ENCODE results near the gene FAM124B. TPM values are rescaled to one million over a fixed set of nuclear protein-coding genes. Genes with fewer than 3 reads are reported as not detected.
"Not testable (repeated sequence)": the region's sequence is repeated elsewhere in the genome, so short reads cannot be mapped to it uniquely, and the experiment has no call there.

FAM124B gene
- polyA plus RNA-seq, 3 donors: 2.3 to 2.7 (median 2.4) TPM

DNA sequence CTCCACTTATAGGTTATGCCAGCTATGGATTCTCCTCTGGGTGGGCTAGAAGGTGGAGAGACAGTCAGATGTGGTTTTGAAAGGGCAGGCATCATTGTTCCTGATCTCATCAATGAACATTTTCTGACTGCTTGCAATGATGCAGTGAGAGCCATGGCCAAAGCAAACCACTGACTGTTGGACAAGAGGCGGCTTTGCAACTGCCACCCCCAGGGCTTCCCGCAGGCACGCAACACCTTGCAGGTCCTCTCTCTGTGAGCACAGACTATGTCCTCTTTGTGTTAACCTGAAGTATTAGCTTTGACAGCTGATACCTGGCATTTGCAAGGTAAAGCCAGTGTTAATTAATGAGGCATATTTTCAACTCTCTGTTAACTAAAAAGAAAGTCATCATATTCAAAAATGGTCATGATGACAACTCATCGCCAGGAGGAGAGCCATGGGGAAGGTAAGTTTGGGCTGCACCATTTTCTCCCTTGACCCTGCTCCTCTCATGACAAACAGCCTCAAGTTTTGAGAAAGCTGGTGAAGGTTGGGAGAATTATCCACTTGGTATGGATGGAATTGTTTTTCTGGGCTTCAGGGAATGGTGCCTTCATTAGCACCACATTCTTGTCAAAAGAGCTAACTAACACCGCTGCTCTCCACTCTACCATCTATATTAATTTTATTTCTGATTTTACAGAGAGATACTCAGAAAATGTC is 14.9 kb upstream of the FAM124B start:
- no peak for DNase-seq (ENCODE audit: low read depth in 3 of 3, low spot score in 2 of 3)

DNA sequence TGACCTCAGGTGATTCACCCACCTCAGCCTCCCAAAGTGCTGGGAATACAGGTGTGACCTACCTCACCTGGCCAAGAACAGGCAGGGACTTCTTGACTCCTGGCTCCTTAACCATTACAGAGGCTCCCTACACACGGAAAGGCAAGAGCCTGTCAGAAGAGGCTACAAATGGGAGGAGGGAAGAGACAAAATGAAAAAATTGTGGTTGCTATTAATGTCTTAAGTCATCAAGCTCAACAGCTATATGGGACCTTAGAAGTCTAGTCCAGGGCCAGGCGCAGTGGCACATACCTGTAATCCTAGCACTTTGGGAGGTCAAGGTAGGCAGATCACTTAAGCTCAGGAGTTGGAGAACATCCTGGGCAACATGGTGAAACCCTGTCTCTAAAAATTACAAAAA is 11.5 kb upstream of the FAM124B start:
- no peak for DNase-seq (ENCODE audit: low read depth in 3 of 3, low spot score in 2 of 3)

DNA sequence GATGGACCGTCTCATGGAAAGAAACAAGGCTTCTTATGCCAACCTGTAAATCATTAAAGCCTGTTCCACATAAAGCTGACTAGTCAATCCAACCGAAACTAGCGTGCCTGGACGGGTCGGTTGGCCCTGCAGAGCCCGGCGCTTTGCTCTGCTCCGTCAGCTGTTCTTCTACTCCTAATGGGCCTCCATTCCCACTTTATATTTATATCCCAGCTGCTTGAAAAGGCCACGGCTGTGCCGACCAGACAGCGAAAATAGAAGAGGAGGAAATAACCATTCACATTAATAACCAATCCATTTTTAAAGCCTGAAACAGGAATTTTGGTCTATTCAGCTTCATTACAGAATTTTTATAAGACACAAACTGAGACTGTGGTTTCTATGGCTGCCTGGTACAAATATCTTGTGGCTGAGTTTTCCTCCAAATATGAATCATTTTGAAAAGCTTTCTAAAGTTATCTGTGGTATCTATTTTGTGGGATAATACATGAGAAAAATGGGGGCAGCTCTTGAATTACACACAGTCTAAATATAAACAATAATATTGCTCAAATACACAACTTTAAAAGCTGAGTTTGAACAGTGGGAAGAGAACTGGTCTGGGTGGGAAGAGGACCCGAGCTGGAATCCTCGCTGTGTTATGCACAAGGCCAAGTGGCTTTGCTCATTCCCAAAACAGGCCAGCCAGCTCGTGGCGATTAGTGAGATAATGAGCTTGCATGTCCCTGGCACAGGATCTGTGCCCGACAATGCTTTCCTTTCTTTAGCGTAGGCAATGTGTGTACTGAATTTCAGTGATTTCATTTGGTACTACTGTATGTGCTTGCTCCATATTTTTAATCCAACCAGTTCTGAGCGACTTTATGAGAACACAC is 10.5 kb upstream of the FAM124B start:
- DNase-seq (ENCODE audit: low read depth in 3 of 3, low spot score in 2 of 3): peak in 2 of 3 donors; percentile 1 to 49

DNA sequence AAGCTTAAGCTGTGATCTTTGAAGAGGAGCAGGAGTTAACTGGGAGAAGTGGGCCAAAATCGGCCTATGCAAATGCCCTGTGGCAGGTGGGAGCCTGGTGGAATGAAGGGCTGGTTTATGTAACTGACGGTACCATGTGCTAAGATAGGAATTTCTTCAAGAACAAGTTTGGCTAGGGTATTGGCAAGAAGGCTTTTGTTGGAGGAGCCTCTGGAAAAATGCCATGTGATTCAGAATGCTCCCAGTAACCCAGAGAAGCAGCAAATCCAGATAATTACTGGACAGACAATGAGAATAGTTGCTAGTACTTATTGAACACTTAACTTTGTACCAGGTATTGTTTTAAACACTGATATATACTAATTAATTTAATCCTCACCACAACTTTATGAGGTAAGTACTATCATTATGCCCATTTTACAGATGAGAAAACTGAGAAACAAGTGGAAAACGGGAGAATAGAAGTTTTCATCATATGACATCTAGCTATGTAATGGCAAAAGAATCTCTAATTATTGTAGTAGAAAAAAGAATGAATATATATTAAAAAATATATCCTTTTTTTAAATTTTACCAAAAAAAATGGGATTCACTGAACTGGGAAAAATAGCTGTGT is 9.1 kb upstream of the FAM124B start:
- no peak for DNase-seq (ENCODE audit: low read depth in 3 of 3, low spot score in 2 of 3)

DNA sequence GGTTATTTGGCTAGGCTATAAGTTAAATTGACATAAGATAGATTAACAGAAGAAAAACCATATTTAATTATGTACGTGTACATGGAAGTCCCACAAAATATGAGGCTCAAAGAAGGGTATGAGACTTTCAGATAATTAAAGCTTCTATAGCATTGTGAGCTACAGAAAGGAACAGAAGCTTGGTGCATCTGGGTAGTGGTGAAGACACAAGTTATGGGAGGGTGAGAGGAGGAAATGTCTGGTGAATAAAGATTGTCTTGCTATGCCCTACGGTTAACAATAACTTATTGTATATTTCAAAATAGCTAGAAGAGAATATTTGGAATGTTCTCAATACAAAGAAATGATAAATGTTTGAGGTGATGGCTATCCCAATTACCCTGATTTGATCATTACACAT is 6.8 kb upstream of the FAM124B start:
- DNase-seq (ENCODE audit: low read depth in 3 of 3, low spot score in 2 of 3): no peak

DNA sequence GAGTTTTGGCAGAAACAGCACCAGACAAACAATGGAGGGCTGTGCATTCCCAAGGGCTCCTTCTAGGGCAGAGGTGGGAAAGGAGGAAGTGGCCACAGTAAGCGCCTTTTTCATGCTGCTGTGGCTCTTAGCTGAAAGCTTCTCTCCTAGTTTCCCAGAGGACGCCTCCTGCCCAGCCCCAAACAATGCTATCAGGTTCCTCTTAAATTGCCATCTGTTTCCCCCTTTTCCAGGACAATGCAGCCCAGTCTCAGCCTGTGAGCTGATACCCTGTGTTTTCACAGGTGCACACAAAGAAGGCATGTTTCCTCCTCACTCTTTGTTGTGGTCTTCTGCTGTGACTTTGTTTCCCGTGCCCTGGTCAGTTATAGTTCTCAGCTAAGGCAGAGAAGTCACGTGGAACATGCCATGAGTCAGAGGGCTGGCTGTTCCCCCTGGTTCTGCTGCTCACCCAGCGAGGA is 5.4 kb upstream of the FAM124B start:
- DNase-seq (ENCODE audit: low read depth in 3 of 3, low spot score in 2 of 3): no peak

DNA sequence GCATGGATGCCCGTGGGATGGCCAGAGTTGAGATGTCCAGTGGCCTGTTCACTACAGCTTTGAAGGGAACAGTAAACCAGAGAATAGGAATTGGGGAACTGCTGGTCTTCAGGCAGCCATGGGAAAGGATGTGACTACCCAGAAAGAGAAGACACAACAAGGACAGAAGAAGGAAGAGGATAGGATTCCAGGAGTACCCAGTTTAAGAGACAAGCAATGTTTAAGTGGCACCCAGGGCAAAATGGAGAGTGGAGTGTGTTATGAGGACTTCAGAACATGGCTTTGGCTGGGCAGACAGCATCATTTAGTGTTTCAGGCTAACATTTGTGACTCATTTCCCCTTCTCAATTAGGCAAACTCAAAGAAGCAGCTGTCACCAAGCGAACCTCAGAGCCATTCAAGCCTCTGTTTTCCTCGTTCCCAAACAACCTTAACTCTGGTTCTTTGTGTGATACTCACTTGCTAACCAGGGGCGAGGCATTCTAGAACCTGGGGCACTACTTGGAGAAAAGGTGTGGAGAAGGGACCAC is 4.0 kb upstream of the FAM124B start:
- no peak for DNase-seq (ENCODE audit: low read depth in 3 of 3, low spot score in 2 of 3)

DNA sequence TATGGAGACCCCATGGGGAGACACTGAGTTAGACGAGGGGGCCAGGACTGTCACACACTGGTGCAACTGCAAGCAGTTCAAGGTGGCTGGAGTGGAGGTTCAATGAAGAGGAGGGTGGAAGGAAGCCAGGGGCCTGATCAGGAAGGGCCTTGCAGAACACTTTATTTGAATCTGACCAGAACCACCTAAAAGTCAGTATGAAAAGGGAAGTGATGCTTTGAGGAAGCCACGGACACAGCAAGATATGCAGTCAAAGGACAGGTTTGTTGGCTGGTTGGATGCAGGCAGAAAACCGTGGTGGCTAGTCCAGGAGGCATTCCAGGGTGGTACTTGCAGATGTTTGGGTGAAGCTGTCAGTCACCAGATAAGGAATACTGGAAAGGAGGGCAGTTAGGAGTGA is 3.5 kb upstream of the FAM124B start:
- DNase-seq (ENCODE audit: low read depth in 3 of 3, low spot score in 2 of 3): no peak

DNA sequence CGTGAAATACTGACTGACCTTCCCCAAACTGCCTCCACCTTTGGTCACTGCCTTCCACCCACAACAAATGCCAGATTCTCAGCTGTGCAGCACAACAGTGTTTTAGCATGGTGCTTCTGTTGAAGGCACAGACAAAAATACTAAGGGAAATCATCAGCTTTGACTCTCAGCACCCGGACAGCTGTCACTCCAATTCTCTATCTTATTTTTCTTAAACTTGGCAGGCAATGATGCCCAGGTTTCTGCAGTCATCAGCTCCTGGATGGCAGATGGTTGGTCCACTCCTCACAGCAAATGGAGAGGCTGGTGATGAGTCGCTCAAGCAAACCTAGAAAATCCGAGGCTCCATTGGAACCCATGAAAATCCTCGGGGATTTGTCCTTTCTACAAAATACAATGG is 2.9 kb upstream of the FAM124B start:
- no peak for DNase-seq (ENCODE audit: low read depth in 3 of 3, low spot score in 2 of 3)

DNA sequence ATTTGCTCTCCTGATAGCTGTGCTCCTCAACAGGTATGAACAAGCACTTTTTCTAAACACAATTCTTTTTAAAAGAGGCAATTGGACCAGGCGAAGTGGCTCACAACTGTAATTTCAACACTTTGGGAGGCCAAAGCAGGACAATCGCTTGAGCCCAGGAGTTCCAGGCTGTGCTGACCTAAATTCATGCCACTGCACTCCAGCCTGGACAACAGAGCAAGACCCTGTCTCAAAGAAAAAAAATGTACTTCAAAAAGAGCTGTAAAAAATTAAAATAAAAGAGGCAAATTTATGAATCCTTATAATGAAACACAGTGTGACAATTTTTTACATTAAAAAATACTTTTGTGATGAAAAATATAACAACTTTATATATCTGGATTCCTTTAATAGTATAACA is 1.8 kb upstream of the FAM124B start:
- no peak for DNase-seq (ENCODE audit: low read depth in 3 of 3, low spot score in 2 of 3)

DNA sequence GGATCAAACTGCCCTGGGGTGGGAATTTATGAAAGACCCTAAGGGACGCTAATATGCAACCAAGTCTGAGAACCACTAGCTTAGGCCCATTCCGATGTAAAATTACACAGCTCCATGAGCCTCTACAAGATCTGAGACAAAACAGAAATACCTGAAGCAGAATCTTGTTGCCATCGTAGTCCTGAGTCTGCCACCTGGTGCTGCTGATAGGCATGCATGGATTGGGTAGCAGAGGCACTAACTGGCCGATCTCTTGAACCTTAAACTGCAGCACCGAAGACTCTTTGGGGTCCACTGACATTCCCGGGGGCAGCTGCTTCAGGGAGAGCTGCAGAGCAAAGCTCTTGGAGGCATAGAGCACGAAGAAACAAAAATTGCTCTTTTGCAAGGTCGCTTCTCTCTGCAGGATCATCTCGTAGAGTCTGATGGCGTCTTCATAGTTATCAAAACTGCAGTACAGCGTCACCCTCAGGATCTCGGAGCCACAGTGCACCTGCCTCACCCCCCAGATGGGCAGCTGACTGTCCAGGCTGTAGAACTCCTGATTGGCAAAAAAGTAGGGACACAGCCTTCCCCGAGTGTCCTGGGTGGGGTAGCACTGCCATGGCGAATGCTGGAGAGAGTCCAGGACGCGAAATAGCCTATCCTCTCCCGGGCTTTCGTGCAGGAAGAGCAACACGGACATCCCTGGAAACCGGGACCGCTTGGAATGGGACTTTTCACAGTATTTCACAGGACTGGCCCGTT is 848 bp downstream of the FAM124B start:
- no peak for DNase-seq (ENCODE audit: low read depth in 3 of 3, low spot score in 2 of 3)

DNA sequence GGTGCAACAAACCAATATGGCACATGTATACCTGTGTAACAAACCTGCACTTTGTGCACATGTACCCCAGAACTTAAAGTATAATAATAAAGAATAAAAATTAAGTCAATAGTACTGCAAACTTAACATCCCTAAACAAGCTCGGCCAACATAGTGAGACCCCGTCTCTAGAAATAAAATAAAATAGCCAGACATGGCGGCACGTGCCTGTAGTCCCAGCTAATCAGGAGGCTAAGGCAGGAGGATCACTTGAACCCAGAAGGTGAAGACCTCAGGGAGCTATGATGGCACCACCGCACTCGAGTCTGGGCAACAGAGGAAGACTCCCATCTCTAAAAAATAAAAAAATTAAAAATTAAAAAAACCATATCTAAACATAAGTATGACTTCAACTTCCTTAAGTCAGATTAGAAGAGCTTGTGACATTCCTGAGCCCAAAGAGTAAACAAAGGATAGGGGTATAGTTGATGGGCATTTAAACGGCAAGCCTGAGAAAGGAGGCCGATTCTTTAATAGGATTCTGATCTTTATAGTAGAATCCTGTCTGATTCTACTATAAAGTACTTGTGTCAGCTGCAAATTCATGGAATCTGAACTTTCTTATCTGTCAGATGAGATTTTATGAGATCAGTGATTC is 1.6 kb downstream of the FAM124B start:
- DNase-seq (ENCODE audit: low read depth in 3 of 3, low spot score in 2 of 3): no peak

DNA sequence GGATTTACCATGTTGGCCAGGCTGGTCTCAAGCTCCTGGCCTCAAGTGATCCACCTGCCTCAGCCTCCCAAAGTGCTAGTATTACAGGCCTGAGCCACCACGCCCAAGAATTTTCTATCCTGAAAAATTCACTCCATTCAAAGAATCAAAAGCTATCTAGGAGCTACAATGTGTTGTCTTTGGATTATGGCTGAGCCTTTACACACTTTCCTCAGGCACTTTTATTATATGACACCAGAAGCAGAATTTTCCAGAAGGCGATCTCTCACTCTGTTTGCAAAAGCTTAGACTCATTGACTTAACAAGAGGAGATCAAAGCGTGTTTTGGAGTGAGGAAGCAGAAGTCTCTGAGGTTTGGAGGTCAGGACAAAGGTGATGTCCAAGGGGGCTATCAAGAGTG is 3.6 kb downstream of the FAM124B start:
- DNase-seq (ENCODE audit: low read depth in 3 of 3, low spot score in 2 of 3): no peak

DNA sequence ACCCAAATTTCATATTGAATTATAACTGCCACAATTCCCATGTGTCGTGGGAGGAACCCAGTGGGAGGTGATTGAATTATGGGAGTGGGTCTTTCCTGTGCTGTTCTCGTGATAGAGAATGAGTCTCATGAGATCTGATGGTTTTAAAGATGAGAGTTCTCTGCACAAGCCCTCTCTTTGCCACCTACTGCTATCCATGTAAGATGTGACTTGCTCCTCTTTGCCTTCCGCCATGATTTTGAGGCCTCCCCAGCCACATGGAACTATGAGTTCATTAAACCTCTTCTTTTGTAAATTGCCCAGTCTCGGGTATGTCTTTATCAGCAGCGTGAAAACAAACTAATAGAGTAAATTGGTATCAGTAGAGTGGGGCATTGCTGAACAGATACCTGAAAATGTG is 4.8 kb downstream of the FAM124B start:
- DNase-seq (ENCODE audit: low read depth in 3 of 3, low spot score in 2 of 3): not testable (repeated sequence)

DNA sequence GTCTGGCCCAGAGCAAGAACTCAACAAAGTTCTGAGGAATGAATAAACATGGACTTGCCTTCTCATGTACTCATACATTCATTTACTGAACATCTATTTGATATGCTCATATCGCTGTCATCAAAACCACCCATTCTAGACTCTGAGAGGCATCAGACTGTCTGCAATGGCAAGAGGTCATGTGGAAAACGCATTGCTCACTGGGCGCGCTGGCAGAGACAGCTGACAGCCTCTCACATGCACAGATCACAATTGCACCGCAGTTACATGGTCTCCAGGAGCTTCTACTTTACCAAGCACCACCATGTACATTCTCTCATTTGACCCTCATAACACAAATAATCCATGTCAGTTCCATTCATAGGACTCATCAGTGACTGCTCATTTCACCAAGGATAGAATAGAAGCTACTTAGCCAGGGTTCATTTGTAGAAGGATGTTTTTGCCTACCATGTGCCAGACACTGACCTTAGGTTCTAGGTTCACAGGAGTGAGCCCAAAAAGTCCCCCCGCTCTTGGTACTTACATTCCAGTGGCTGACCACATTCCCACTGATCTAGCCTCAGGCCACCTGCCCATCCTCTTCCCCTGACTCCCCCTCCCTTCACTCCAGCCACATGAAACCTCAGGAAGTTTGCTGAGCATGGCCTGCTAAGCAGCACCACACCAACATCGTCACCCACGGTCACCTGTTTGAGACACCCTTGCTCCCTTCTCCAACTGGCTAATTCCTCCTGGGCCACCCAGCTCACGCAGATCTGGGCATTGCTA is 6.1 kb downstream of the FAM124B start:
- no peak for DNase-seq (ENCODE audit: low read depth in 3 of 3, low spot score in 2 of 3)

DNA sequence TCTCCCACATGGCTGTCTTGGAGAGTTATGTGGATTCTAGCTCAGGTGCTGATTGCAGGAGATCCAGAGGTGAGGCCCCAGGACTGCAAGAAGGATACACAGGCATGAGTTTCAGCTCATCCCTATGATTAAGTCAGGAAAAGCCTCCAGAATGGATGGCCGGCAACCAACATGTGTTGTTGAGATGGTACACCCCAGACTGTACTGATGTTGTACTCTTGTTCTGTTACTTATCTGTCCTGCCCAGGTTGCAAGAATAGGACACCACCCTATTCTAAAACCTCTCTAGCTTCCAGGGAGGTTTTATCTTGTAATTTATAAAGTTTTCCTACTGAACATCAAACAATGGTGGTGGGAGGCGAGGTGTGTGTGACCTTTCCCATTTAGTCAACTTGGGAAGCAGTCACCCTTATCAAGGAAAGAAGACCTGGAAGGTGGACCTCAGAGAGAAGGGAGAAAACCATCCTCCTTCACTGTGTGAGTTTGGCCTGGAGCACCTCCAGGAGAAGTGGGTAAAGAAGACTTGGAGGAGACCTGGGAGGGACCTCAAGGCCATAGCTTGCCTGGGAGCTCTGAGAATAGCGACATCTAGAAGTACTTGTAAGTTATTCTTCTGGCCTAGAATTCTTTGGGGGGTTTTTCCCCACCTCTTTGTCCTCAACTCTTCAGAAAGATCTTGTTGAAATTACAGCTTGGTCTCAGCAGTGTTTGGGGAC is 8.6 kb downstream of the FAM124B start:
- DNase-seq (ENCODE audit: low read depth in 3 of 3, low spot score in 2 of 3): no peak

DNA sequence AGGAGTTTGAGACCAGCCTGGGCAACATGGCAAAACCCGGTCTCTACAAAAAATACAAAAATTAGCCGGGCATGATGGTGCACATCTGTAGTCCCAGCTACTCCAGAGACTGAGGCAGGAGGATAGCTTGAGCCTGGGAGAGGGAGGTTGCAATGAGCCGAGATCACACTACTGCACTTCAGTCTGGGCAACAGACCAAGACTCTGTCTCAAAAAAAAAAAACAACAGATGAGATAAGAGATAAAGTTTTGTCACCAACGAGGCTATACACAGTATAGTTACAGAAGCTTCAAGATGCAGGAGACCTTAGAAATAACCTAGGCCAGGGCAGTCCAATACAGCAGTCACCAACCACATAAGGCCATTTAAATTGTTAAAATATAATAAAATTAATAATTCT is 9.4 kb downstream of the FAM124B start:
- DNase-seq (ENCODE audit: low read depth in 3 of 3, low spot score in 2 of 3): no peak

DNA sequence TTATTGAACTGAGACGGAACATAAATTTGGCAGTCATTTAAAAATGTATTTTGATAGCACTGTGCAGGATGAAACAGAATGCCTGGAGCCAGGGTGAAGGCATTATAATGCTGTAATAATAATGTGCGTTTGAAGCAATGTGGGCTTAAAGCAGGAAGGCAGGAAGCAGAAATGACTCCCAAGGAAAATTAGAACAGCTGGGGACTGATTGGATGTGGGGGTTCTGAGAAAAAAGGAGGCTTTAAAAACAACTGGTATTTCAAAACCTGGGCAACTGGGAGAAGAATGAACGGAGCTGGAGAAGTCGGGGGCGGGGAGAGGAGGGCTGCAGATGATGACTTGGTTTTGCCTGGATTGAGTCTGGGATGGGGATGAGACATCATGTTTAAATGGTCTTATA is 12.6 kb downstream of the FAM124B start:
- DNase-seq (ENCODE audit: low read depth in 3 of 3, low spot score in 2 of 3): no peak

DNA sequence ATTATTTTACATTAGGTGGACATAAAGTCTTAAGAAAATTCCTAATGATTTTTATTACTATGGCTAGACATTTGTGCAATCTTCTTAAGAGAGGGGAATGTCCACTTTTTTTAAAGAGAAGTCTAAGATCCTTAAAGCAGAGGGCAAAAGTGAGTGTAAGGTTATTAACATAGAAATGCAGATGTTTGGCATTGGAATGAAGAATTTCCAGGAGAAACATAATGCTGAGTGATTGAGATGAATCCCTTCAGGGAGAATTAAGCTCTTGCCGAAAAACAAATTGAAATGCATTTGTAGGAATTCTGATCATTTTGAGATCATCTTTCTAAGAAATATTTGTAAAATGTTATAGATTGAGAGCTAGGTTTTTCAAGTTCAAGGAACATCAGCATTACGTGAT is 15.0 kb downstream of the FAM124B start:
- DNase-seq (ENCODE audit: low read depth in 3 of 3, low spot score in 2 of 3): no peak
